Activated T-cell treated with anti-CD3 and anti-CD28 coated beads for 24 hours (primary cell): ENCODE measurements around the gene CCDC160.
"Not testable (repeated sequence)": the region's sequence is repeated elsewhere in the genome, so short reads cannot be mapped to it uniquely, and the experiment has no call there.

Experiments used
- DNase-seq: peaks from one replicate; pipeline ENCODE4 v3.0.0-alpha.2; 2020; ENCODE audit warnings: low read depth

Gene CCDC160

GRCh38 chrX:134236626-134237614 is at the start of gene CCDC160:
CCDC160 (plus strand) TSS chrX:134237182; CDS start chrX:134244801, 7,619 bp downstream.
- no peak for DNase-seq

GRCh38 chrX:134191281-134191680 is 45.7 kb upstream of the CCDC160 start:
- DNase-seq, result no peak

- no peak for DNase-seq
Measured at GRCh38 chrX:134194915-134195314, 42.1 kb upstream of the CCDC160 start.

DNA sequence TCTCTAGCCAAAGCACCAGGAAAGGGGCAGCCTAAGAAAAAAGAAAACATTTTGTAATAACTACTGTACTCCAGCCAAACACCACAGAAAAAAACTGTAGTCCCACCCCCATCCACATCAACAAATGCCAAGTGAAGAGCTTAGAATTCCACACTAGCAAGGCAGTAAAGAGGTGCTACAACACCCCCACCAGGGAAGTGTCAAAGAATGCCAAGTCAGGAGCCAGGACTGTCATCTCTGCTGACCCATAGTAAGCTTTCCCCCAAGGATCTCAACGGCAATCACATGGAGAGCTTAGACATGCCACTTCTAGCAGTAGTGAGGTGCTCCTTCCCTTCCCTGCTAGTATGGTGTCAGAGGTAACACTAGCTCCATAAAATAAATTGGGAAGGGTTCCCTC is 34.4 kb upstream of the CCDC160 start:
- no peak for DNase-seq

DNA sequence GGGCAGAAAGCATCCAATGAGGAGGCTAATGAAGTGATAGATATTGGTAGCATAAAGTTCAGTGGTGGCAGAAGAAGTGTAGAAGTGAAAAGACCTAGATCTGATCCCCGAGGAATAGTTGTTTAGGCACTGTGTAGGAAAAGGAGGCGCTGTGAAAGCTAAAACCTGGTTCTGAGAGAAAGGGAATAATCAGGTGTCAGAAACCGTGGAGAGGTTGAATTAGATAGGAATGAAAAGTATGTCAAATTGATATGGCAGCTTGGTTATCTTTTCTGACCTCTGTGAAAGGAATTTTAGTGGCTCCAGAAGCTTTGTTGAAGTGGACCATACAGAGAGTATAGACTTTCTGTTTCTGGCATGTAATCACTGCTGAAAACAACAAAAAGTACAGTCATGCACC is 30.8 kb upstream of the CCDC160 start:
- no peak for DNase-seq

- DNase-seq, result no peak
Measured at GRCh38 chrX:134210465-134210864, 26.5 kb upstream of the CCDC160 start.

GRCh38 chrX:134235236-134235635 is 1.7 kb upstream of the CCDC160 start:
- no peak for DNase-seq

DNA sequence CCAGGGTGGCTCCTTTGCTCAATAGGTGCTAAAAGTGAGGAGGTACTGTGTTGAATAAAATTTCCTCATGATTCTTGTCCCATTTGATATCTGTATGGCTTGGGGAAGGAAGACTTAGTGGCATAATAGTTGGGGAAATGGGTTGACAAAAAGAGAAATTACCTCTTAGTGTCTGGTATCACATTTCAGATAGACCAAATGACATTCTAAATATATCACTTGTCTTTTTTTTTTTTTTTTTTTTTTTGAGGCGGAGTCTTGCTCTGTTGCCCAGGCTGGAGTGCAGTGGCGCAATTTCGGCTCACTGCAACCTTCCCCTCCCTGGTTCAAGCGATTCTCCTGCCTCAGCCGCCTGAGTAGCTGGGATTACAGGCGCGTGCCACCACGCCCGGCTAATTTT is 1.2 kb downstream of the CCDC160 start:
- not testable (repeated sequence) for DNase-seq

DNA sequence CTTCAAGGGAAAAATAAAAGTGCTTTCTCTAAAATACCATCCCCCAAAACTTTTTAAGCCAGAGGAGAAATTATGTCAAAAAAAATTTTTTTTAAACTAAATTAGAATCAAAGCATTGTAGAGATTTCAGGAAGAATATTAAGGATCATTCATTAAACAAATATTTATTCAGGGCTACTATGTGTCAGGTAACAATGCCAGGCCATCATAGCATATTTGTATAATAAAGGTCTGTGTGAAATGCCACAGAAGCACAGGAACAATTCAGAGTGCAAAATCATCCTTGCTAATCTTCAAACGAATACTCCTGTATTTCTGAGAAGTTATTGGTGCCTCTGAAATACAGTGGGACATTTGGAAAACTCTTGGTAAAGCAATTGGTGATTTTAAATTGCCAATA is 2.0 kb downstream of the CCDC160 start:
- DNase-seq, result no peak

DNA sequence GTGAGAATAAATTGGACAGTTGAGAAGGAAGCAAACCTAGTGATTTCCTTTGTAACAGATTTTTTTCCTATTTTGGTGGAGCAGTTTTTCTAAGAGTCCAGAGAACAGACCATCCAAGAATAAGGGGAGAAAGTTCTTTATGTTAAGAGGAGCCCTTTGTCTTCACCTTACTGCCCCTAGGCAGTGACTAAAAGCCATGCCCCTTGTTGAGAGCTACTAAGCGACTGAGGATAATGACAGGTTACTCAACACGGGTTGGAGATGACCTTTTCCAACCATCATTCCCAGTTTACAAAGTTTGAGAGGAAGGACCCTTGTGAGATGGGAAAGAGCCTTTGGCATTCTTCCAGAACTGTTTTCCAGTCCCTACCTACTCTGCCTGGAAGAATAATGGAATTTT is 3.2 kb downstream of the CCDC160 start:
- no peak for DNase-seq

- no peak for DNase-seq
Measured at GRCh38 chrX:134241960-134242619, 5.1 kb downstream of the CCDC160 start.

DNA sequence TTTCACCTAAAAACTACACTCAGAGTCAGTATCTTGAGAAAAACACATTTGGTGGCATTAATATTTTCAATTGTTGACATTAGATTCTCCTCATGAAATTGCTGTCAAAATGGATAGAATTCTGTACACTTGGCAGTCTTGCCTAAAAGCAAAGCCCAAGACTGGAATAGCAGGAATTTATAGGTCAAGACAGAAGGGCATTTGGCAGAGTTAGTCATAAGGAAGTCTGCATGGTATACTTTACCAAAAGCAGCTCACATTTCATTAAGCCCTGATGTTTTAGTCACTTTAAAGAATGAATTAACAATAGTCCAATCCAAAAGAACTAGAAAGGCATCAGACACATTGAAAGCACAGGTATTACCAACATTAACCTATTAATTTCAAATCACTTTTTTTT is 7.1 kb downstream of the CCDC160 start:
- DNase-seq, result no peak

- no peak for DNase-seq
Measured at GRCh38 chrX:134246282-134246681, 9.3 kb downstream of the CCDC160 start.

DNA sequence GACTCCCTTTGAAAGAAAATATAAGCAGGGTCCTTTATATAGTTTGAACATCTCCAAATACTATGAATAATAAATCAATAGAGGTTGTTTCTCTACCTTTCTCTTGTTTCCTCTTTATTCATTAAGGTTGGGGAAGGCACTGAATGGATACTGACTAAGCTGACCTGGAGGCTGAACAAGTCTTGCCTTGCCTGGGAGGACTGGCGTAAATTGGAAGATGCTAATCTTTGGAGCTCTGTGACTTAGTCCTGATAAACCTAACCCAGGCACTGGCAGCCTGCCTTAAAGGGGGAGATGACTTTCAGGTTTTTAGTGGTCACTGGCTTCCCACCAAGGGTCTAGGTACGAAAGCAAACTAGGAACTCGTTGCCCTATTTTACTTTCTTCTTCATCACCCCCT is 10.5 kb downstream of the CCDC160 start:
- DNase-seq, result no peak

DNA sequence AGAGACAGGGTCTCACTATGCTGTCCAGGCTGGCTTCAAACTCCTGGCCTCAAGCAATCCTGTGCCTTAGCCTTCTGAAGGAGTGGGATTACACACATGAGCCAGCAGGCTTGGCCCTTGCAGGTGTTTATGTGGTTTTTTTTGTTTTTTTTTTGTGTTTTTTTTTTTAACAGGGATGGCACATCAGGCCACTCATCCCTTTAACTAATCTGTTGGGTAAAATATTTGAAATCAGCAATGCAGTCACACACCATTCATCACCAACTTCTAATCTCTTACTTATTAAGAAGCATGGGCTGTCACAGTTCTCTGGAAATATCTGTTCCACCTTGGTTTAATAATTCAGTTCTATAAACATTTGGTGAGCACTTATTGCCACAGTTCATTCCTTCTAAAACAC is 12.3 kb downstream of the CCDC160 start:
- DNase-seq, result no peak

GRCh38 chrX:134251241-134251640 is 14.3 kb downstream of the CCDC160 start:
- no peak for DNase-seq

DNA sequence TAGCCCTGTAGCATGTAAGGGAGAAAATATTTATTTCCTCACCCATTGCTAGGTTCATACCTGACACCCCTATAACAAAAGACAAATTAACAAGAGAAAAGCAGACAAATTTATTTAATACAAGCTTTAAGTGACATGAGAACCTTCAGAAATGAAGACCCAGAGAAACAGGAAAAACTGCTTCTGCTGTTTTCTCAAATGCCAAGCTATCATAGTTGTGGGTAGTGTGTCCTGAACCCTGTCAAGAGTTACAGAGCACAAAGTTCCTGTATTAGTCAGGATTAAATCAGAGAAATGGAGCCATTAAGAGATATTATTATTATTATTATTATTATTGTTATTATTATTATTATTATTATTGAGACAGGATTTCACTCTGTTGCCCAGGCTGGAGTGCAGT is 17.5 kb downstream of the CCDC160 start:
- DNase-seq, result no peak

DNA sequence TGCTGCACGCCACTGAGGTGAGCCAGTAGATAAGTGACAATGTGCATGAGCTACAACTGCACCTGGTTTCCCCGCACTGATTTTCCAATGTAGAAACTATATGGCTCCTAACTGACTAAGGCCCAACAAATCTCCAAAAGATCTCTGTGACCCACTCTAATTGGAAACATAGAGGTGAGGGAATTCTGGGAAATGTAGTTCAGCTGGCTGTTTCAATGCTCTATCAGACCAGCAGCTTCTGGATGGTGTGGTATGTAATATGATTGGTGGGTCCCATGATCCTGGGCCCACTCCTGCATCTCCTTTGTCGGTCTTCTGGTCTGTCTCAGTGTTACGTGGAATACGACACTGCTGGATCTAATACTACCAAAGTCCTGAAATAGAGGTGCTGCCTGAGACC is 18.6 kb downstream of the CCDC160 start:
- no peak for DNase-seq

- DNase-seq, result no peak
Measured at GRCh38 chrX:134256684-134257083, 19.7 kb downstream of the CCDC160 start.

GRCh38 chrX:134258202-134258601 is 21.2 kb downstream of the CCDC160 start:
- DNase-seq, result no peak

- not testable (repeated sequence) for DNase-seq
Measured at GRCh38 chrX:134285934-134286333, 49.0 kb downstream of the CCDC160 start.

GRCh38 chrX:134287346-134287745 is 50.4 kb downstream of the CCDC160 start:
- no peak for DNase-seq

- no peak for DNase-seq
Measured at GRCh38 chrX:134294548-134294947, 57.6 kb downstream of the CCDC160 start.
